Ramos (cell line): ENCODE data around the gene KCNF1.

Source experiments
- in situ Hi-C: fragments of 300-500 bp; cut with MboI; formaldehyde crosslinking; loops from one replicate; pipeline ENCODE4 v1.14.3; 2022; ENCODE audit warnings: low sequenced_read_pairs; ENCODE audit not compliant: unreplicated experiment

KCNF1 gene

DNA sequence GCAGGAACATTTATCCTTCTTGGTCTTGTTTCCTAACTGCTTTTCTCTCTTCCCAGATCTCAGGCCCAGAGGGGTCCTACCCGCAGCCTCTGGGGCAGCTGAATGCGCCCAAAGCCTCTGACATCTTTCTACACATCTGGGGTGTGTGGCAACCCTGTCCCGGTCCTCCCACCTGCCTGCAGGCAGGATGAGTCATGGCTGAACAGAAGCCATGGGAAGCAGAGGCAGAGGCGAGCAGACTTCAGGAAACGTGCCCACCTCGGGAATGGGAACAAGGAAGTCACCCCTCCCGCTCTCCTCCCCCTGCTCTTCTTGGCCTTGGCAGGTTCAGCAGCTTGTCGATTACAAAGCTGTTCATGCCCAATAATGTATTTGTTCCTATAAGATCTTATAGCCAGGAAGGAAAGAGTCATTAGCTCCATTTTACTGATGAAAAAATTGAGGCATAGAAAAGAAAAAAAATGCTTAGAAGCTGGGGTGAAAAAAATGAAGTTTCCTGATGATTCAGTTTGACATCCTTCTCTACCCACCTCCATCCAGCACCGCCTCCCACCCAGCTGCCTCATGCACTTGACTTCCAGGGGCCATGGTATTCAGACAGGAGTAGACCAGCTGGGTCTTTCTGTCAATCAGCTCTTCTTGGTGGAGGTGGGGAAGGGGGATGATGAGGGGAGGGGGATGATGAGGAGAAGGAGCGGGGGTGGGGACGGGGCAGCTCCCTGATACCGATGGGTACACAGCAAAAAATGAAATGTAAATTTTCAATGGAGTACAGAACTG is 10.4 kb upstream of the KCNF1 start:
- in situ Hi-C loops: no loop called here

GRCh38 chr2:10903861-10904210 is 7.9 kb upstream of the KCNF1 start:
- in situ Hi-C loops: no loop called here

- in situ Hi-C loops: no loop called here
Observed at GRCh38 chr2:10904455-10904854, 7.3 kb upstream of the KCNF1 start.

GRCh38 chr2:10905006-10905861 is 6.5 kb upstream of the KCNF1 start:
- in situ Hi-C loops: no loop called here

GRCh38 chr2:10905862-10906143 is 5.9 kb upstream of the KCNF1 start:
- in situ Hi-C loops: no loop called here

DNA sequence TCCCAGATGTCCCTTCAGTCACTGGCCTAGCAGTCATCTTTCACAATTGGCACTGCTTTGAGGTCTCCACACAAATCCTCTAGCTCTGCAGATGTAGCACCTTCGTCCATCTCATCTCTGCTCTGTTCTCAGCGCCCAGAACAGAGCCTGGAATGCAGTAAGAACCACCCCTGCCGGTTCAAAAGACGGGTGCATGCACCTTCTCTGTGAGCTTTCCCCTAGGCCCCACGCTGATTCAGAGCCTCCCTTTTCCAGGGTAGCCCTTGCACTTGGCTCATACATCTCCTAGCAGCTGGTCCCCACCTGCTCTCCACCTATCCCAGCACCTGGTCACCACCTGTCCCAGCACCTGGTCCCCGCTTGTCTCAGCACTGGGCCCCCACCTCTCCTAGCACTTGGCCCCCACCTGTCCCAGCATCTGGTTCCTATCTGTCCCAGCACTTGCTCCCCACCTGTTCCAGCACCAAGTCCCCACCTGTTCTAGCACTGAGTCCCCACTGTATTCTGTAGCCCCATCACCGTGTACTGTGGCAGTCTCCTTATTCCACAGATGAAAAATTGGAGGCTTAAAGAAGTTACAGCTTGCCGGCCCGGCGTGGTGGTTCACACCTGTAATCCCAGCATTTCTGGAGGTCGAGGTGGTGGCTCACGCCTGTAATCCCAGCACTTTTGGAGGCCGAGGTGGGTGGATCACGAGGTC is 4.7 kb upstream of the KCNF1 start:
- in situ Hi-C loops: no loop called here

DNA sequence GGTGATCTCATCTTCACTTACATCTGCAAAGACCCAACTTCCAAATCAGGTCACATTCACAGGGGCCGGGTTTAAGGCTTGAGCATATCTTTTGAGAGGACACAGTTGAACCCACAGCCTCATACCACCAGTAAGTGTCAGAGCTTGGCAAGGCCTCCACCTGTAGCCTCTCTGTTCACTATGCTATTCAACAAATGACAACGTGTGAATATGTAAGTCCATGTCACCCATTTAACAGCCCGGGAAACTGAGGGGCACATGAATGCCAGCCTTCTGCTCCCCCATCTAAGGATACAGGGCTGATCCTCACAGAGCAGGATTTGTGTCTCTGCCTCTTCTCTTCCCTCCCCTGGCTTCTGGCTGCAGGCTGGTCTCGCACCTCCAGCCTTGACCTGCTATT is 3.5 kb upstream of the KCNF1 start:
- in situ Hi-C loops: no loop called here

GRCh38 chr2:10909050-10909995 is 2.4 kb upstream of the KCNF1 start:
- in situ Hi-C loops: no loop called here

DNA sequence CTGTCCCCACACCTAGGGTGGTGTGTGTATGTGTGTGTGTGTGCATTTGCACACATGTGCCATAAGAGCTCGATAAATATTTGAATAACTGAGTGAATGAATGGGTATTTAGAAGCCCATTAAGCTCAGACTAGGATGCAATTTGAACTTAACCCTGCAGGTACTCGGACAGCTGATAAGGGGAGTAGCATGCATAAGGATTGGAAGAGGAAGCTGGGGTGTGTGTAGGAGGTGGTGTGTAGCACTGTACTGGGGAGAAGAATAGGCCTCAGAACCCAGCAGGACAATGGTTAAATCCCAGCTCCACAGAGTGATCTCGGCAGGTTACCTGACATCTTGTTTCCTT is 1.8 kb upstream of the KCNF1 start:
- in situ Hi-C loops: no loop called here

DNA sequence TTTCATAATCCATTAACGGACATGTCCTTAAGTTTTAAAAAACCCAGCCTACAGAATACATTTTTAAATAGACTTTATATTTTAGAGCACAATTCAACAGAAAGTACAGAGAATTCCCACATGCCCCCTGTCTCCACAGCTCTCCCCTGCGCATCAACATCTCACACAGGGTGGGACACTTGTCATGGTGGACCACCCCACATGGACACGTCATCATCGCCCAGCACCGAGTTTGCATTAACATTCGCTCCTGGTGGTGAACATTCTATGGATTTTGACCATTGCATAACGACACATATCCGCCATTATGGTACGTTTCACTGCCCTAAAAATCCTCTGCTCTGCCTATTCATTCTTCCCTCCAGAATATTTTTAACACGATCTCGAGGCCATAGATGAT is 1.1 kb upstream of the KCNF1 start:
- in situ Hi-C loops: no loop called here

DNA sequence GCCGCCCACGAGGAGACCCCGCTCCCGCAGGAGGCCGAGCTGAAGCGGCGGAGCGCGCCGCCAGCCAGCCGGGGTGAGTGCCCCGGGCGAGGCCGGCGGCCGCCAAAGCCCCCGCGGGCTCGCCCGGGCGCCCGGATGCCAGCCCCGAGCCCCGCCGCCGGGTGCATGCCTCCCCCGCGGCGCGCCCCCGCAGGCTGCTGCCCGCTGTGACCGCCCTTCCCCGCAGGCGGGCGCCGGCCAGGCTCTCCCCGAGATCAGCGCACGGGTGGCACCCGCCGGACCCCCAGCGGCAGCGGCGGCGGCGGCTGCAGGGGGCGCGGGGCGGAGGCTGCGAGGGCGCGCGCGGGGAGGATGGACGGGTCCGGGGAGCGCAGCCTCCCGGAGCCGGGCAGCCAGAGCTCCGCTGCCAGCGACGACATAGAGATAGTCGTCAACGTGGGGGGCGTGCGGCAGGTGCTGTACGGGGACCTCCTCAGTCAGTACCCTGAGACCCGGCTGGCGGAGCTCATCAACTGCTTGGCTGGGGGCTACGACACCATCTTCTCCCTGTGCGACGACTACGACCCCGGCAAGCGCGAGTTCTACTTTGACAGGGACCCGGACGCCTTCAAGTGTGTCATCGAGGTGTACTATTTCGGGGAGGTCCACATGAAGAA is 470 bp downstream of the KCNF1 start:
- in situ Hi-C loops: no loop called here

DNA sequence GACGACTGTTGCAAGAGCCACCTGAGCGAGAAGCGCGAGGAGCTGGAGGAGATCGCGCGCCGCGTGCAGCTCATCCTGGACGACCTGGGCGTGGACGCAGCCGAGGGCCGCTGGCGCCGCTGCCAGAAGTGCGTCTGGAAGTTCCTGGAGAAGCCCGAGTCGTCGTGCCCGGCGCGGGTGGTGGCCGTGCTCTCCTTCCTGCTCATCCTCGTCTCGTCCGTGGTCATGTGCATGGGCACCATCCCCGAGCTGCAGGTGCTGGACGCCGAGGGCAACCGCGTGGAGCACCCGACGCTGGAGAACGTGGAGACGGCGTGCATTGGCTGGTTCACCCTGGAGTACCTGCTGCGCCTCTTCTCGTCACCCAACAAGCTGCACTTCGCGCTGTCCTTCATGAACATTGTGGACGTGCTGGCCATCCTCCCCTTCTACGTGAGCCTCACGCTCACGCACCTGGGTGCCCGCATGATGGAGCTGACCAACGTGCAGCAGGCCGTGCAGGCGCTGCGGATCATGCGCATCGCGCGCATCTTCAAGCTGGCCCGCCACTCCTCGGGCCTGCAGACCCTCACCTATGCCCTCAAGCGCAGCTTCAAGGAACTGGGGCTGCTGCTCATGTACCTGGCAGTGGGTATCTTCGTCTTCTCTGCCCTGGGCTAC is 1.2 kb downstream of the KCNF1 start:
- in situ Hi-C loops: no loop called here

GRCh38 chr2:10913501-10914271 is 2.0 kb downstream of the KCNF1 start:
- in situ Hi-C loops: no loop called here

DNA sequence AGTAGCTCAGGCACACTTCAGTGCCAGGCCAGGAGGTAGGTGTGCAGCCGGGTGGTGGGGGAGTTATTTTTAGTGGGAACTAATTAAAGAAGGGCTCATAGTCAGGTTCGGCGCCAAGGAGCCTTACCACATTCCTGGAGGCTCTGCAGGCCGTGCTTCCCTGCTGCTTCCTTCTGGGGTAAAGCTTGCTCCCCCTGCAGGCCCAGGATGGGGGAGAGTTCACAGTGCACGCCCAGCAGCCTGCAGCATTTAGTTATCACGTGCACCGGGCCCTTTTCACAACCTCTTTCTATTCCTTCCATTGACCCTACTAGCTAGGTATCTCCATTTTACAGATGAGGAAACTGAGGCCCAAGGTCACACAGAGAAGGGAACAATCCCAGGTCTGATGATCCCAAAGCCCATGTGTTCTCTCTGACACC is 2.5 kb downstream of the KCNF1 start:
- in situ Hi-C loops: no loop called here

DNA sequence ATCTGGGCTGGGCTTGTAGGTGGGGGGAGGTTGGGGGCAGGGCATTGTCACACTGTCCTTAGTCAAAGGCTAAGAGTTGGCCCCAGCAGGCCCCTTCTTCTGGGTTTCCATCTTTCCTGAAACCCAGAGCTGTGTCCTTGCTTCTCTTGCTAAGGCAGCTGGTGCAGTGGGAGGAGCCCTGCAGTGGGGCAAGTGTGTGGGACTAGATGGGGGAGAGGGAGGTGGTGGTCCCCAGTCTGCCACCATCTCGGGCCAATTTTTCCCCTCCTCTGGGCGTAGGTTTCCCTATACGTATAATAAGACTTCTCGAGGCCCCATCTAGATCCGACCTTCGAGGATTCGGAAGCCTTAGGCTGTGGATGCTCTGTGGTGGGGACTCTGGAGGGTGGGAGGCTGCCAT is 3.5 kb downstream of the KCNF1 start:
- in situ Hi-C loops: no loop called here

GRCh38 chr2:10915731-10916276 is 4.1 kb downstream of the KCNF1 start:
- in situ Hi-C loops: no loop called here

- in situ Hi-C loops: no loop called here
Observed at GRCh38 chr2:10916953-10917352, 5.2 kb downstream of the KCNF1 start.

DNA sequence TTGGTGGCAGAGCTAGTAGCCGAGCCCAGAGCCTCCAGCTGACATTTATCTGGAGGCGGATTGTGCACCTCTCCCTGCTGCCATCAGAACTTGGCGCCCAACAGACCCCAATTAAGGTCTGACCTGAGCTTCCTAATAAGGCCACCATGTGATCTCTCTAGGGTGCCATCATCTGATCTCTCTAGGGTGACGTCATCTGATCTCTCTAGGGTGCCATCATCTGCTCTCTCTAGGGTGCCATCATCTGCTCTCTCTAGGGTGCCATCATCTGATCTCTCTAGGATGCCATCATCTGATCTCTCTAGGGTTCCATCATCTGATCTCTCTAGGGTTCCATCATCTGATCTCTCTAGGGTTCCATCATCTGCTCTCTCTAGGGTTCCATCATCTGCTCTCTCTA is 6.2 kb downstream of the KCNF1 start:
- in situ Hi-C loops: no loop called here
